Fibroblast of lung (primary cell): ENCODE results near the gene APC2.
"Not testable (repeated sequence)": the region's sequence is repeated elsewhere in the genome, so short reads cannot be mapped to it uniquely, and the experiment has no call there.

Source experiments
- EZH2 ChIP-seq: IDR thresholded peaks from 2 replicates; pipeline ENCODE4 v1.5.1; 2012; ENCODE audit warnings: low read length, control low read depth, mild to moderate bottlenecking; ENCODE audit errors: missing control alignments
- TF ChIP-seq, protein P1 (sequence below), 2 donors: IDR thresholded peaks in 1 of 2; conservative IDR thresholded peaks in 1 of 2; 1 replicate in 1 of 2; 2 replicates in 1 of 2; pipeline ENCODE4 v1.5.1; 2011 to 2012; ENCODE audit warnings: low read length in 2 of 2, control low read depth in 1 of 2, inconsistent platforms in 1 of 2, low read depth in 1 of 2, mild to moderate bottlenecking in 1 of 2

DNA sequence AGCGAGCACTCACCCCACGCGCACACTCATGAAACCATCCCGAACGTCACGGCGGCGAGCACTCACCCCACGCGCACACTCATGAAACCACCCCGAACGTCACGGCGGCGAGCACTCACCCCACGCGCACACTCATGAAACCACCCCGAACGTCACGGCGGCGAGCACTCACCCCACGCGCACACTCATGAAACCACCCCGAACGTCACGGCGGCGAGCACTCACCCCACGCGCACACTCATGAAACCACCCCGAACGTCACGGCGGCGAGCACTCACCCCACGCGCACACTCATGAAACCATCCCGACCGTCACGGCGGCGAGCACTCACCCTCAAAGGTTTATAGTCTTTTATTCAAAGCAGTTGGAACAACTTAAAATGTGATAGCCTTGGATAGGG lies 29.8 kb upstream of the APC2 start:
- TF ChIP-seq, protein P1, sequence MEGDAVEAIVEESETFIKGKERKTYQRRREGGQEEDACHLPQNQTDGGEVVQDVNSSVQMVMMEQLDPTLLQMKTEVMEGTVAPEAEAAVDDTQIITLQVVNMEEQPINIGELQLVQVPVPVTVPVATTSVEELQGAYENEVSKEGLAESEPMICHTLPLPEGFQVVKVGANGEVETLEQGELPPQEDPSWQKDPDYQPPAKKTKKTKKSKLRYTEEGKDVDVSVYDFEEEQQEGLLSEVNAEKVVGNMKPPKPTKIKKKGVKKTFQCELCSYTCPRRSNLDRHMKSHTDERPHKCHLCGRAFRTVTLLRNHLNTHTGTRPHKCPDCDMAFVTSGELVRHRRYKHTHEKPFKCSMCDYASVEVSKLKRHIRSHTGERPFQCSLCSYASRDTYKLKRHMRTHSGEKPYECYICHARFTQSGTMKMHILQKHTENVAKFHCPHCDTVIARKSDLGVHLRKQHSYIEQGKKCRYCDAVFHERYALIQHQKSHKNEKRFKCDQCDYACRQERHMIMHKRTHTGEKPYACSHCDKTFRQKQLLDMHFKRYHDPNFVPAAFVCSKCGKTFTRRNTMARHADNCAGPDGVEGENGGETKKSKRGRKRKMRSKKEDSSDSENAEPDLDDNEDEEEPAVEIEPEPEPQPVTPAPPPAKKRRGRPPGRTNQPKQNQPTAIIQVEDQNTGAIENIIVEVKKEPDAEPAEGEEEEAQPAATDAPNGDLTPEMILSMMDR (conservative IDR thresholded peaks at IDR 0.05 in 1 of 2, IDR thresholded peaks at IDR 0.05 in 1 of 2; ENCODE audit: low read depth in 1 of 2, low read length in 2 of 2): not testable (repeated sequence)
- TF ChIP-seq EZH2: not testable (repeated sequence)
